CMK (cell line): ENCODE measurements around the gene GPRIN3.
"Not testable (repeated sequence)": the region's sequence is repeated elsewhere in the genome, so short reads cannot be mapped to it uniquely, and the experiment has no call there.

Source experiments
- DNase-seq: peaks from one replicate; pipeline ENCODE4 v3.0.0-alpha.2; 2010; ENCODE audit warnings: low read depth

GPRIN3 gene

GRCh38 chr4:89216866-89217265, 90.7 kb downstream of the GPRIN3 start:
- no peak for DNase-seq

- no peak for DNase-seq
Measured at GRCh38 chr4:89216422-89216821, 91.2 kb downstream of the GPRIN3 start.

GRCh38 chr4:89215736-89216135, 91.9 kb downstream of the GPRIN3 start:
- DNase-seq = no peak

GRCh38 chr4:89214308-89214707, 93.3 kb downstream of the GPRIN3 start:
- no peak for DNase-seq

GRCh38 chr4:89213382-89213701, 94.3 kb downstream of the GPRIN3 start:
- no peak for DNase-seq

- DNase-seq = no peak
Measured at GRCh38 chr4:89212666-89213381, 94.8 kb downstream of the GPRIN3 start.

- DNase-seq = no peak
Measured at GRCh38 chr4:89204624-89205023, 103.0 kb downstream of the GPRIN3 start.

GRCh38 chr4:89203902-89204301, 103.7 kb downstream of the GPRIN3 start:
- DNase-seq = no peak

GRCh38 chr4:89199394-89199793, 108.2 kb downstream of the GPRIN3 start:
- DNase-seq = not testable (repeated sequence)

- DNase-seq = no peak
Measured at GRCh38 chr4:89197920-89198319, 109.7 kb downstream of the GPRIN3 start.

GRCh38 chr4:89196745-89197144, 110.9 kb downstream of the GPRIN3 start:
- no peak for DNase-seq

GRCh38 chr4:89196056-89196674, 111.4 kb downstream of the GPRIN3 start:
- DNase-seq = no peak

- DNase-seq = no peak
Measured at GRCh38 chr4:89193843-89194242, 113.8 kb downstream of the GPRIN3 start.
